Measurements from ENCODE around the gene AHRR. TPM values are rescaled to one million over a fixed set of nuclear protein-coding genes. Genes with fewer than 3 reads are reported as not detected.
"Not testable (repeated sequence)": the region's sequence is repeated elsewhere in the genome, so short reads cannot be mapped to it uniquely, and the experiment has no call there.

Gene AHRR
- total and polyA plus RNA-seq, 4 donors, result 2.8 to 5.5 (median 3.8) TPM

GRCh38 chr5:303741-304140 is 17.8 kb upstream of the AHRR start:
- H3K27me3 ChIP-seq (ENCODE audit: control insufficient read depth, insufficient read depth, low read length); DNase-seq (ENCODE audit: low read depth in 4 of 6, low spot score in 6 of 6); H3K4me1 ChIP-seq (ENCODE audit: control insufficient read depth, insufficient read depth, low read length); H3K9me3 ChIP-seq (ENCODE audit: control insufficient read depth, insufficient read depth, low read length); H3K4me3 ChIP-seq (ENCODE audit: low read depth, low read length); H3K27ac ChIP-seq (ENCODE audit: low read depth, low read length): not testable (repeated sequence)
- WGBS (ENCODE audit: insufficient coverage), result no CpG with 5 or more reads among the region's 8 CpGs
- peaks cover 32% of the 10 kb centered on the region for H3K36me3 ChIP-seq (ENCODE audit: control insufficient read depth, insufficient read depth, low read length)

DNA sequence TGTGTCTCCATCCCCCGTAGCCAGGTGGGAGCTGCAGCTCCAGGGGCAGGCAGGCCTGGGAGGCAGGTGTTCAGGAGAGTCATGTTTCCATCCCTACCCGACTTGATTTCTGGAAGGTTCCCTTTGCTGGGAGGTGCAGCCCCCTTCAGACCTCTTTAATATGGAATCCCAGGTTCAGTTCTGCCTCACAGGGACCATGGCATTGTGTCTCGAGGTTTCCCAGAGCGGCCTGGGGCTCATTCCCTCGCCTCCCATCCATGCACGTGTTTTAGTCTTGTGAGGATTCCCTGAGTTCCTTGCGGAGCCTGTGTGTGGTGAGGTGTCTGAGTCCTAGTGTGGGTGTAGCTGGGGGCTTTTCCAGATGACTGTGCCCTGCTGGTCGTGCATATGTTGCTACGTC is 16.5 kb upstream of the AHRR start:
- no peaks in the 10 kb centered on the region for H3K27me3 ChIP-seq (ENCODE audit: control insufficient read depth, insufficient read depth, low read length)
- no peak for DNase-seq (ENCODE audit: low read depth in 4 of 6, low spot score in 6 of 6)
- WGBS (ENCODE audit: insufficient coverage), result 92% methylated on average over 9 of the region's 9 CpGs
- H3K4me1 ChIP-seq (ENCODE audit: control insufficient read depth, insufficient read depth, low read length), result peaks cover 6% of the 10 kb centered on the region
- no peak overlapping the region for H3K4me3 ChIP-seq (ENCODE audit: low read depth, low read length)
- H3K27ac ChIP-seq (ENCODE audit: low read depth, low read length), result no peak overlapping the region
- H3K36me3 ChIP-seq (ENCODE audit: control insufficient read depth, insufficient read depth, low read length), result peaks cover 42% of the 10 kb centered on the region
- H3K9me3 ChIP-seq (ENCODE audit: control insufficient read depth, insufficient read depth, low read length), result no peaks in the 10 kb centered on the region

DNA sequence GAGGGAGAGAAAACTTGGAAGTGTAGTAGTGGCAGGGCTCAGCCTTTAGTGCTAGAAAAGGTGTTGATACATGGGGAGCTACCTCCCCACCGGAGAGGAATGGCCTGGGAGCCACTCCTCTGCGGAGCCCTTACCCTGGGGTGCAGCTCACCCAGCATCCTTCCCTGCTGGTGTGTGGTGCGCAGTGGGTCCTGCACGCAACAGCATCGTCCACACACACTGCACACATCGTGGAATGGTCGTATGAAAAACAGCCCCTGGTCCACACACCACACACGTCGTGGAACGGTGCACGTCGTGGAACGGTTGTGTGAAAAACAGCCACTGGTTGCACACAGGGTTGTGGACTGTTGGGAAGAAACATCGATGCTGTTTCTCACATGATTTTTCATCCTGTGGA is 16.1 kb upstream of the AHRR start:
- no peak for DNase-seq (ENCODE audit: low read depth in 4 of 6, low spot score in 6 of 6)
- Histone ChIP-seq H3K4me1 (ENCODE audit: control insufficient read depth, insufficient read depth, low read length) (peaks cover 6% of the 10 kb centered on the region), H3K4me3 (ENCODE audit: low read depth, low read length) (no peak overlapping the region), H3K27ac (ENCODE audit: low read depth, low read length) (no peak overlapping the region), H3K36me3 (ENCODE audit: control insufficient read depth, insufficient read depth, low read length) (peaks cover 46% of the 10 kb centered on the region), H3K9me3 (ENCODE audit: control insufficient read depth, insufficient read depth, low read length) (no peaks in the 10 kb centered on the region), H3K27me3 (ENCODE audit: control insufficient read depth, insufficient read depth, low read length) (no peaks in the 10 kb centered on the region)
- WGBS (ENCODE audit: insufficient coverage), result 92% methylated on average over 4 of the region's 14 CpGs

- 94% methylated on average over 26 of the region's 28 CpGs for WGBS (ENCODE audit: insufficient coverage)
- DNase-seq (ENCODE audit: low read depth in 4 of 6, low spot score in 6 of 6), result no peak
- H3K4me3 ChIP-seq (ENCODE audit: low read depth, low read length), result no peak overlapping the region
- H3K27ac ChIP-seq (ENCODE audit: low read depth, low read length), result no peak overlapping the region
- H3K27me3 ChIP-seq (ENCODE audit: control insufficient read depth, insufficient read depth, low read length), result no peaks in the 10 kb centered on the region
- H3K9me3 ChIP-seq (ENCODE audit: control insufficient read depth, insufficient read depth, low read length), result no peaks in the 10 kb centered on the region
- peaks cover 50% of the 10 kb centered on the region for H3K36me3 ChIP-seq (ENCODE audit: control insufficient read depth, insufficient read depth, low read length)
- H3K4me1 ChIP-seq (ENCODE audit: control insufficient read depth, insufficient read depth, low read length), result peaks cover 6% of the 10 kb centered on the region
Measured at GRCh38 chr5:306011-306805, 15.3 kb upstream of the AHRR start.

DNA sequence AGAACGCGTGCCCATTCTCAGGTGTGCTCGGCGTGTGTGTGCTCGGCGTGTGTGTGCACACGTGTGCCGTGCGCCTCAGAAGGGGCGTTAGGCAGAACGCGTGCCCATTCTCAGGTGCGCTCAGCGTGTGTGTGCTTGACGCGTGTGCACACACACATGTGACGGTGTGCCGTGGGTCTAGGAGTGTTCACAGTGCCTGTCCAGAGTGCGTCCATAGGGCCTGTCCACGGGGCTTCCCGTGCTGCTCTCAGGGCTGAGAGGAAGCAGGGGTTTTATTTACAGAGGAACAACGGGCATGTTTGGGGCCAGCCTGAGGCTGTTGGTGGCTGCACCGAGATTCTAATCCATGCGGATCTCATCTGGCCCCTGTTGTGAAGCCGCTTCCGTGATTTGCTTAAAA is 14.2 kb upstream of the AHRR start:
- H3K4me1 ChIP-seq (ENCODE audit: control insufficient read depth, insufficient read depth, low read length), result peaks cover 6% of the 10 kb centered on the region
- H3K9me3 ChIP-seq (ENCODE audit: control insufficient read depth, insufficient read depth, low read length), result no peaks in the 10 kb centered on the region
- WGBS (ENCODE audit: insufficient coverage), result 82% methylated on average over 26 of the region's 26 CpGs
- no peak overlapping the region for H3K4me3 ChIP-seq (ENCODE audit: low read depth, low read length)
- no peak overlapping the region for H3K27ac ChIP-seq (ENCODE audit: low read depth, low read length)
- DNase-seq (ENCODE audit: low read depth in 4 of 6, low spot score in 6 of 6), result no peak
- peaks cover 60% of the 10 kb centered on the region for H3K36me3 ChIP-seq (ENCODE audit: control insufficient read depth, insufficient read depth, low read length)
- H3K27me3 ChIP-seq (ENCODE audit: control insufficient read depth, insufficient read depth, low read length), result no peaks in the 10 kb centered on the region

GRCh38 chr5:307794-308579 is 13.5 kb upstream of the AHRR start:
- Histone ChIP-seq H3K9me3 (ENCODE audit: control insufficient read depth, insufficient read depth, low read length) (no peaks in the 10 kb centered on the region), H3K27me3 (ENCODE audit: control insufficient read depth, insufficient read depth, low read length) (no peaks in the 10 kb centered on the region), H3K4me1 (ENCODE audit: control insufficient read depth, insufficient read depth, low read length) (peaks cover 6% of the 10 kb centered on the region), H3K27ac (ENCODE audit: low read depth, low read length) (no peak overlapping the region), H3K4me3 (ENCODE audit: low read depth, low read length) (no peak overlapping the region), H3K36me3 (ENCODE audit: control insufficient read depth, insufficient read depth, low read length) (peaks cover 65% of the 10 kb centered on the region)
- DNase-seq (ENCODE audit: low read depth in 4 of 6, low spot score in 6 of 6), result no peak
- 81% methylated on average over 22 of the region's 27 CpGs for WGBS (ENCODE audit: insufficient coverage)

- no peaks in the 10 kb centered on the region for H3K9me3 ChIP-seq (ENCODE audit: control insufficient read depth, insufficient read depth, low read length)
- H3K4me3 ChIP-seq (ENCODE audit: low read depth, low read length), result no peak overlapping the region
- no peak for DNase-seq (ENCODE audit: low read depth in 4 of 6, low spot score in 6 of 6)
- H3K27me3 ChIP-seq (ENCODE audit: control insufficient read depth, insufficient read depth, low read length), result no peaks in the 10 kb centered on the region
- no peak overlapping the region for H3K27ac ChIP-seq (ENCODE audit: low read depth, low read length)
- 63% methylated on average over 14 of the region's 18 CpGs for WGBS (ENCODE audit: insufficient coverage)
- peaks cover 6% of the 10 kb centered on the region for H3K4me1 ChIP-seq (ENCODE audit: control insufficient read depth, insufficient read depth, low read length)
- peaks cover 70% of the 10 kb centered on the region for H3K36me3 ChIP-seq (ENCODE audit: control insufficient read depth, insufficient read depth, low read length)
Measured at GRCh38 chr5:308672-309271, 12.7 kb upstream of the AHRR start.

DNA sequence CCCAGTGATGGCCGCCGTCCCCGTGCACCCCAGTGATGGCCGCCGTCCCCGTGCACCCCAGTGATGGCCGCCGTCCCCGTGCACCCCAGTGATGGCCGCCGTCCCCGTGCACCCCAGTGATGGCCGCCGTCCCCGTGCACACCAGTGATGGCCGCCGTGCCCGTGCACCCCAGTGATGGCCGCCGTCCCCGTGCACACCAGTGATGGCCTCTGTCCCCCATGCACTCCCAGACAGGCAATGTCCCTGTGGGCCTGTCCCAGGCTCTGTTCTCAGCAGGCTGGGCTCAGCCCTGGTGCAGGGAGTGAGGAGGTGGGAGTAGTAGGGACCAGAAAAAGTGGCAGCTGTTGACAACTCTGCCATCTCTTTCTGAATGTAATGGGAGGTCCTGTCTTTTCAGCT is 11.7 kb upstream of the AHRR start:
- H3K27me3 ChIP-seq (ENCODE audit: control insufficient read depth, insufficient read depth, low read length); H3K9me3 ChIP-seq (ENCODE audit: control insufficient read depth, insufficient read depth, low read length); DNase-seq (ENCODE audit: low read depth in 4 of 6, low spot score in 6 of 6); H3K4me1 ChIP-seq (ENCODE audit: control insufficient read depth, insufficient read depth, low read length); H3K27ac ChIP-seq (ENCODE audit: low read depth, low read length); H3K4me3 ChIP-seq (ENCODE audit: low read depth, low read length): not testable (repeated sequence)
- H3K36me3 ChIP-seq (ENCODE audit: control insufficient read depth, insufficient read depth, low read length), result peaks cover 79% of the 10 kb centered on the region
- WGBS (ENCODE audit: insufficient coverage), result 95% methylated on average over 10 of the region's 21 CpGs

GRCh38 chr5:310516-310915 is 11.0 kb upstream of the AHRR start:
- Histone ChIP-seq H3K36me3 (ENCODE audit: control insufficient read depth, insufficient read depth, low read length) (peaks cover 81% of the 10 kb centered on the region), H3K27ac (ENCODE audit: low read depth, low read length) (no peak overlapping the region), H3K27me3 (ENCODE audit: control insufficient read depth, insufficient read depth, low read length) (no peaks in the 10 kb centered on the region), H3K4me1 (ENCODE audit: control insufficient read depth, insufficient read depth, low read length) (peaks cover 6% of the 10 kb centered on the region), H3K9me3 (ENCODE audit: control insufficient read depth, insufficient read depth, low read length) (no peaks in the 10 kb centered on the region), H3K4me3 (ENCODE audit: low read depth, low read length) (no peak overlapping the region)
- no peak for DNase-seq (ENCODE audit: low read depth in 4 of 6, low spot score in 6 of 6)
- WGBS (ENCODE audit: insufficient coverage), result 78% methylated on average over 8 of the region's 9 CpGs

Measured in spinal cord (tissue), 10 donors.